ENCODE measurements around the gene TNFRSF17.
"Not testable (repeated sequence)": the region's sequence is repeated elsewhere in the genome, so short reads cannot be mapped to it uniquely, and the experiment has no call there.

Gene TNFRSF17

GRCh38 chr16:11970292-11970691, 5.3 kb downstream of the TNFRSF17 start:
- not testable (repeated sequence) for DNase-seq (ENCODE audit: low read depth)

GRCh38 chr16:11972128-11972527, 7.1 kb downstream of the TNFRSF17 start:
- no peak for DNase-seq (ENCODE audit: low read depth)

GRCh38 chr16:11973070-11973469, 8.1 kb downstream of the TNFRSF17 start:
- DNase-seq (ENCODE audit: low read depth), result no peak

DNA sequence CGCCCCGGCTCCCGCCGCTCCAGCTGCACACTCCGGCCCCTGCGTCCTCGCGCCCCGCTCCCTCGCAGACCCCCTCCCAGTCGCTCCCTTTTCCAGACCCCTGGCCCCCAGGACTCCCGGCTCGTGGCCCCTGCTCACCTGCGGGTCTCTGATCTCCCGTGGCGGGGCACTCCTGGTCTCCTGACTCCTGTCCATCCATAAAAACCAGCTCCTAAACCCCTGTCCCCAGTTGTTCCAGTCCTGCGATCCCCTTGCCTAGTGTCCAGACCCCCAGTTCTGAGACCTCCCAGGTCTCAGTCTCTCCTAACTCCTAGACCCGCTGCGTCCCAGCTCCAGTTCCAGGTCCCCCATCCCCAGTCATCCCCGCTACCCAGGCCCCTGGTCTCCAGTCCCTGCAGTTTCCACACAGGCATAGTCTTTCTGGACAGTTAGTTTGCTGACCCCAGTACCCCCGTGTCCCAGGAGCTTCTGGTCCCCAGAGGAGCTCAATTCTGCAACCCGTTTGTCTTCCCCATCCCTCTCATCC, 11.9 kb downstream of the TNFRSF17 start:
- DNase-seq (ENCODE audit: low read depth), result no peak

DNA sequence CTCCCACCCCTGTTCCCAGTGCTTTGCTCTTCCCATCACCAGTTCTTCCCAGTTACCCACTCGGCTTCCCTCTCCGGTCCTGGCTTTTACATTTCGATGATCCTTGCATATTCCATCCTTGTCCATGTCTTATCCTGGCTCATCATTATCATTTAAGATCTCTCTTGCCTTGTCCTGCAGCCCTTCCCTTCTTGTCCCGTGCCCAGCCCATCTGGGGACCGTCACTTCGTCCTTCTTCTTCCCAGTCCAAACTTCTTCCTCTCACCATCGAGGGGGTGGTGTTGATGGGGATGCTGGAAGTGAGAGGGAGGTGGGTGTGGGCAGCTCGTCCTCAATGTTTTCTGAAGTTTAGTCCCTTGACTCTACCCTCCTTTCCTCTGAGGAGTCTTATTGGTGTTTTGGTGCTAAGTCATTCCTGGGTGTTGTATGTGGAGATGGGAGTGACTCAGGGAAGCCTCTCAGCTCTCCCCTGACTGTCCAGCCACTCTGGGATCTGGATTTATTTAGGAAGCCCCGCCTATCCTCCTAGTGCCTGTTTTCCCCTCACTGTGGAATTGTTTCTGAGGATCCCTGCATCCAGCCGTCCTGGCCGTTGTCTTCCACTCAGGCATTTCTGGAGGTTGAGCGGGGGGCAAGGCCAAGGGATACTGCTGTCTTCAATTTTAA, 12.5 kb downstream of the TNFRSF17 start:
- peak; percentile 78 for DNase-seq (ENCODE audit: low read depth)

DNA sequence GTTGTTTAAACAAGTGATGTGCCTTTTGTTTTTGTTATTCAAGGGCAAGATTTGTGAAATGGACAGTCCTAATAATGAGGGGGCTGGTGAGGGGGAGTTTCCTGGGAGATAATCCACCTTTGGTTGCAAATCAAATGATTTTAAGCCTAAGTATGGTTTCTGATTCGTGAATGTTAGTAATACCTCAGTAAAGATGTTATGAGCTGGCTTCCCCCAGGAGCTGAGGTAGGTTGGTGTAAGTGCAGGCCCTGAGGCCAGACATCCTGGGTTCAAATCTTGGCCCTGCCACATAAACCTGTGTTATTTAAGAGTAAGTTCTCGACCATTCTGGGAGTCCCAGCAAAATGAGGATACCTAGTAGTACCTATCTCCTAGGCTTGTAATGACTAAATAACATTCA, 13.1 kb downstream of the TNFRSF17 start:
- no peak for DNase-seq (ENCODE audit: low read depth)

- no peak for DNase-seq (ENCODE audit: low read depth)
Observed at GRCh38 chr16:11979013-11979672, 14.1 kb downstream of the TNFRSF17 start.

- no peak for DNase-seq (ENCODE audit: low read depth)
Observed at GRCh38 chr16:11980136-11980844, 15.3 kb downstream of the TNFRSF17 start.

DNA sequence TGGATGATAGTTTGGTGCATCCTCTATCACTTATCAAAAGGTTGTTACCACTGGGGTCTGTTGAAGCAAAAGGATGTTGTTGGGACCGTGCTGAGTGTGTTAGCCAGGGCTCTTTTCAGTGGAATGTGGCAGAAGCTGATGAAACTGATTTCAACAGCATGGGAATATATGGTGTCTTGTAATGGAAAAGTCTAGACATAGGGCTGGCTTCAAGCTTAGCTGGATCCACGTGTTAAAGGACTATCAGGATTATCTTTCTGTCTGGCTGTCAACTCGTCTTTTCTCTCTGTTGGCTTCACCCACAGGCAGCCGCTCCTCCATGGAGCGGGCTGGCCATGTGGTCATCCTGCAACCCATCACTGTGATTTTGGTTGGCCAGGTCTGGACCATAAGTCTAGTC, 20.2 kb downstream of the TNFRSF17 start:
- no peak for DNase-seq (ENCODE audit: low read depth)

GRCh38 chr16:11986521-11987057, 21.6 kb downstream of the TNFRSF17 start:
- DNase-seq (ENCODE audit: low read depth), result no peak

- DNase-seq (ENCODE audit: low read depth), result no peak
Observed at GRCh38 chr16:11988258-11988978, 23.4 kb downstream of the TNFRSF17 start.

DNA sequence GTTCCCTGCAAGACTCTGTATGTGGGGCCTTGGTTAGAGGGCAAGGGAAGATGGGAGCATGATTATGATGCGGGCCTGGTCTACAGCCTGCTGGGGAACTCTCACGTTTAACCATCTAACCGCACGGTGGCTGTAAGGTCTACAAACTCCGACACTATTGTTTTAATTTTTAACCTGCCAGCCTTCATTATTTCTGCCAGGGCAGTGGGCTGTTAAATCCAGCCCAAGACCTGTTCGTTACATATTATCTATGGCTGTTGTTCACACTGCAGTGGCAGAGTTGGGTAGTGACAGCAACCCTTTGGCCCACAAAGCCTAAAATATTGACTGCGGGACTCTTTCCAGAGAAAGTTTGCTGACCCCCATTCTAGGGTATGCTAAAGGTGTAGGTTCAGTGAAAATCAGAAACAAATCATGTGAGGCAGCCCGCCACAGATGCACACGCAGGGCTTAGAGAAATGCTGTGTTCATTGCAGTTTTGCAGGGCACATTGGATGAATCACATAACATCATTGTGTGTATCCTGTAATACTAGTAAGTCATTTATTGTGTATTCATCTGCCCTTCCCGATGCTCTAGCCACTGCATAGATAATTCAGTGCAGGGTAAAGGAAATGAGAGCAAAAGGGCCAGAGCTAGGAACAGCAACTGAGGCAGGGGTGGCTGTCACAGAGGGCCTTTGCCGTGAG, 25.8 kb downstream of the TNFRSF17 start:
- DNase-seq (ENCODE audit: low read depth), result no peak

- no peak for DNase-seq (ENCODE audit: low read depth)
Observed at GRCh38 chr16:11992008-11992584, 27.1 kb downstream of the TNFRSF17 start.

GRCh38 chr16:11992586-11993524, 27.8 kb downstream of the TNFRSF17 start:
- no peak for DNase-seq (ENCODE audit: low read depth)

DNA sequence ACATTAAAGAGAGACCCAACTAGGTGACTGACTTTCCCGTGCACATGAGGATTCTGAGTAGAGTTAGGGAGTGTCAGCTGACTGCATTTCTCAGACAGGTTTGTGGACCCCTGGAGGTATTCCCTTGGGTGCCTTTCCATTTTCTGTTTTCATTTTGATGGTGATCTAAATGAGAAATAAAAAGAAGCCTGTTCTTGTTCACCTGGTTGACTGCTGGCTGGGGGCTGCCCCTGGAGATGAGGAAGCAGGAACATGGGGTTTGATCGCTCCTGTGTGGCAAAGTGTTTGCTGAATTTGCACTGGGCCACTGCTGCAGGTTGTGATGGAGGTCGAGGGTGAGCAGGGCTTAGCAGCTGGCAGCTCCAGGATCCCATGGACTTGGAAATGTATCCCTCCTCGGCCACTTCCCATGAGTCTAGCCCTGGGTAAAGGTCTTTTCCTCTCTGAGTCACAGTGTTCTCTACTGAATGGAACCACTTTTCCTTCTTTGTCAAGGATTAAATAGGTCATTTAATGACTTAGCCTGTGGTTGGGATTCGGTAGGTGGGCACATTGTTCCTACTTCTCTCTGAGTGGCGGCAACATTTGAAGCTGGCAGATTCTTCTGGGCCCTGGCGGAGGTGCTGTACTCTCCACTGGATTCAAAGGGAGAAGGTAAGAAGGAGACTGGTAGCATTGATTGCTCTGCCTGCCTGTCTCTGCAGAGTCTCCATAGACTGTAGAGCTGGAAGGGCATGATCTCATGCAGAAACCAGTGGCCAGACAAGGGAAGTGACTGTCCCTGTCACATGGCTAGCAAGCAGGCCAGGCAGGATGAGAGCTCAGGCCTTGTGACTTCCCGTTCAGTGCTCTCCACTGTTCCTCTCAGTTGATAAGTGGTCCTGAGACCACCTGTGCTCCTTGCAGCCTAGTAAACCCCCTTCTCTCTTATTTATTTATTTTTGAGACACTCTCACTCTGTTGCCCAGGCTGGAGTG, 29.4 kb downstream of the TNFRSF17 start:
- no peak for DNase-seq (ENCODE audit: low read depth)

DNA sequence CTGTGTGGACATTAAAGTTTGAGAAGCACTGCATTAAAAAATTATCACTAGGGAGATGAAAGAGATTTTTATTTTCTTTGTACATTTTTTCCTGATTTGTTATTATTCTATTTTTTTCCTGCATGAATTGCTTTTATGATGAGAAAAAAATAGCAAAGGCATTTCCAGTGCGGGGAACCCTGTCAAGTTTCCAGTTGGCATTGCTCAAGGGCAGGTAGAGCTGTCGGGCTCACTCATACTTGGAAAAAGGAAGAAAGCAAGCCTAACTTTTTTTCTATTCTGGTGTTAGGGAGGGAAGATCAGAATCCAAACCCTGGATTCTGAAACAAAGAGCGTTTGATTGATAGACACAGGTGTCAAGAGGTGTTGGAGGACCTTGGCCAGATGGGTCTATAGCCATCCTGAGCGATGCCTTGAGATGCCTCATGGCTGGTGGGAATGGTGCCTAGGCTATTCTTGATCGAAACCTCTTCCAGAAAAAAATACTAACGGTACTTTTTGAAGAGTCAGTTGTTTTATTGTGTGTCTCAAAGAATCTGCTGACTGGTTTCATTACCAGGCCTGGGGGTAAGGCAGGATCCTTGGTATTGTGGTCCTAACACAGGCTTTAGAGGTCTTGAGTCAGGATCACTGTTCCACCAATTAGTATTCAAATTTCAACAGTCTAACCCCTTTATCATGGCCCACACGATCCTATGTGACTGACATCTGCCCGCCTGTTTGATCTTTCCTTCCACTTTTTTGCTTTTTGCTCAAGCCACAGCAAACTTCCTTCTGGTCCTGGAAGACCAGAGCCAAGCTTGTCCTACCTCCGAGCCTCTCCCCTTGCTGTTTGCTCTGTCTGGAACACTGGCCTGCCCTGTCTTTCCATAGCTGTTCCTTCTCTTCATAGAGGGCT, 31.7 kb downstream of the TNFRSF17 start:
- DNase-seq (ENCODE audit: low read depth), result no peak

- no peak for DNase-seq (ENCODE audit: low read depth)
Observed at GRCh38 chr16:12000032-12000431, 35.0 kb downstream of the TNFRSF17 start.
